Skeletal muscle tissue (tissue), 5 donors: ENCODE results near the gene CENPT. TPM values are rescaled to one million over a fixed set of nuclear protein-coding genes. Genes with fewer than 3 reads are reported as not detected.
A peak's percentile ranks its signal among the peaks of the same experiment; 100 is the strongest.

ENCODE experiments used
- H3K27ac ChIP-seq: one replicate; pipeline ENCODE4 v1.7.0; 2013; ENCODE audit warnings: mild to moderate bottlenecking, low read depth, low read length, inconsistent platforms
- H3K27me3 ChIP-seq, 3 donors: one replicate each; pipeline ENCODE4 v1.7.0; 2013; ENCODE audit warnings: low read length in 3 of 3; ENCODE audit not compliant: control insufficient read depth in 3 of 3, insufficient read depth in 3 of 3
- H3K36me3 ChIP-seq, 3 donors: one replicate each; pipeline ENCODE4 v1.7.0; 2013; ENCODE audit warnings: low read length in 3 of 3; ENCODE audit not compliant: control insufficient read depth in 3 of 3, insufficient read depth in 3 of 3
- H3K4me1 ChIP-seq, 3 donors: one replicate each; pipeline ENCODE4 v1.7.0; 2013; ENCODE audit warnings: low read length in 3 of 3, mild to moderate bottlenecking in 3 of 3; ENCODE audit not compliant: control insufficient read depth in 3 of 3, insufficient read depth in 3 of 3
- H3K4me3 ChIP-seq, 3 donors: one replicate each; pipeline ENCODE4 v1.7.0; 2013; ENCODE audit warnings: low read length in 3 of 3
- H3K9ac ChIP-seq, 3 donors: one replicate each; pipeline ENCODE4 v1.7.0; 2013; ENCODE audit warnings: low read length in 3 of 3, mild to moderate bottlenecking in 3 of 3, moderate library complexity in 2 of 3, low read depth in 1 of 3
- H3K9me3 ChIP-seq, 3 donors: one replicate each; pipeline ENCODE4 v1.7.0; 2013; ENCODE audit warnings: low read length in 3 of 3; ENCODE audit not compliant: control insufficient read depth in 3 of 3
- small RNA-seq: library from RNA; depleted of rRNA; stranded (forward); fragments of <200 nt; gene quantifications from one replicate; pipeline ENCODE3, GENCODE V24; 2014
- total RNA-seq: library from RNA; depleted of rRNA; stranded (reverse); fragments of >200 nt; gene quantifications from one replicate; pipeline ENCODE4 v1.2.3, GENCODE V29; 2014
- donor health status: Osteomylitis.

CENPT gene
- total RNA-seq, 1 donor from 2014 or later: 14.6 TPM

DNA sequence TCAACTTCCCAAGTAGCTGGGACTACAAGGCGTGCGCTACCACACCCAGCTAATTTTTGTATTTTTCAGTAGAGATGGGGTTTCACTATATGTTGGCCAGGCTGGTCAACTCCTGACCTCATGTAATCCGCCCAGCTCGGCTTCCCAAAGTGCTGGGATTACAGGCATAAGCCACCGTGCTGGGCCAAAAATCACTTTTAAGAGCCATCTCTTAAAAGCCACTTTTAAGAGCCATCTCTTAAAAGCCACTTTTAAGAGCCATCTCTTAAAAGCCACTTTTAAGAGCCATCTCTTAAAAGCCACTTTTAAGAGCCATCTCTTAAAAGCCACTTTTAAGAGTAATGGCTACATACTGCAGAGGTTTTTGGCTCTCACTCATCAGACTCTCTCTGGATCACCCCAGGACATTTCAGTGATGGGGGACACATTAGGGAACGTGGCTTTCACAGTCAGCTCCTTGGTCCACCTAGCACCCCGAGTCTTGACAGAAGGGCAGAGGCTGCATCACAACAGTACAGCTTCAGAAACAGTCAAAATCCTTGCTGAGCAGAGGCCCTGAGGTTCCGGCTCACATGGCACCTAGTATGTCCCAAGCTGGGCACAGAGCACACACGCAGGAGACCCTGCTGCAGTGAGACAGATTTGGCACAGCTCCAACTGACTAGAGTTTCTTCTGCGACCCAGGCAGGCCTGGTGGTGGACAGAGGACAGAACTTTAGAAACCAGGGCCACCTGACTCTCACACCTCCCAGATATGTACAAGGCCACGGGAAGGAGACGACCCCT, 64.7 kb downstream of the CENPT start:
- no peaks in the 10 kb centered on the region for H3K9me3 ChIP-seq
- peak overlapping the region in 1 of 3 donors; percentile 33 for H3K9ac ChIP-seq
- no peaks in the 10 kb centered on the region for H3K27me3 ChIP-seq
- no peaks in the 10 kb centered on the region for H3K36me3 ChIP-seq
- H3K27ac ChIP-seq: no peak overlapping the region
- no peak overlapping the region for H3K4me3 ChIP-seq
- peaks cover 14 to 30% (median 30%) of the 10 kb centered on the region in 3 donors for H3K4me1 ChIP-seq

- no peaks in the 10 kb centered on the region for H3K9me3 ChIP-seq
- no peak overlapping the region for H3K9ac ChIP-seq
- H3K4me1 ChIP-seq: peaks cover 14 to 30% (median 30%) of the 10 kb centered on the region in 3 donors
- no peaks in the 10 kb centered on the region for H3K27me3 ChIP-seq
- H3K27ac ChIP-seq: no peak overlapping the region
- H3K36me3 ChIP-seq: no peaks in the 10 kb centered on the region
- H3K4me3 ChIP-seq: no peak overlapping the region
Measured at GRCh38 chr16:67781565-67781921, 66.0 kb downstream of the CENPT start.

DNA sequence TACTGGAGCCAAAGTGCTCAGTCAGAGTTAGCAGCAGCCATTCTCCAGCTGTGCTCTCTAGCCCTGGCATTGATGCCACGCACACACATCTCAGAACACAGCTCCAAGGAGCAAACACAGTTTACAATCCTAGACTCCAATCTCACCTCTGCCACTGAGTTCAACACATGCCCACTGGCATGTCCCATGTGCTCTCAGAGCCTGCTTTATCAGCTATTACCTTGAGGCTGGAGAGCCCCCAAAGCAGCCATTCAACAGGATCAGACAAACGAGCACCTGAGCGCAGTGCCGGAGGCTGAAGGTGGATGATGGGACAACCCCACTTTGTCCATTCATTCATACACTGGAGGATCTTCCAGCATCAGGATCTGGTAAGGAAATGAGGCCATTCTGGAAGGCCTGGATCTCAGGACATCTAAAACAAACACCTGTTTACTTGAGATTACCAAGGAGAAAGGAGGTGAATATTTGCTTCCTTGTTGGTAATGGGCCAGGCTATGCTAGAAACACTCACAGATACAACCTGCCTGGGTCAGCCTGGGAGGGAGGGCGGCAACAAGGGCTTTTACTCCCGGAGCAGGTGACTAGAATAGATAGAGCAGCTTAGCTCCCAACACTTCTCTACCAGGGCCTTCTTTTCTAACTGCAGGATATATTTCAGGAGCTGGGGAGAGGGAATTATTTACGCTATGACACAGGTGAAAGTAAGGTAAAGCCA, 66.5 kb downstream of the CENPT start:
- H3K9me3 ChIP-seq: no peaks in the 10 kb centered on the region
- H3K9ac ChIP-seq: no peak overlapping the region
- H3K27ac ChIP-seq: no peak overlapping the region
- H3K27me3 ChIP-seq: no peaks in the 10 kb centered on the region
- peaks cover 14 to 30% (median 30%) of the 10 kb centered on the region in 3 donors for H3K4me1 ChIP-seq
- H3K4me3 ChIP-seq: no peak overlapping the region
- H3K36me3 ChIP-seq: no peaks in the 10 kb centered on the region

GRCh38 chr16:67779256-67780014, 68.1 kb downstream of the CENPT start:
- Histone ChIP-seq H3K4me3 (no peak overlapping the region), H3K27ac (no peak overlapping the region), H3K9ac (no peak overlapping the region), H3K9me3 (no peaks in the 10 kb centered on the region), H3K36me3 (no peaks in the 10 kb centered on the region), H3K27me3 (no peaks in the 10 kb centered on the region), H3K4me1 (peaks cover 18 to 33% (median 32%) of the 10 kb centered on the region in 3 donors)

Small RNA genes lying within 50 kb of the gene (small RNA-seq; reads per million reads assigned to genes)
- gene AC040162.2 (not detected), gene NRN1L (not detected)

Other genes starting within 250 kb of the CENPT start
- gene CARMIL2, start 202.5 kb downstream of the CENPT start, total RNA-seq: not detected
- 10.4 TPM for gene ACD, start 187.4 kb downstream of the CENPT start, total RNA-seq
- gene PARD6A, start 186.7 kb downstream of the CENPT start, total RNA-seq: 0.52 TPM
- 5.2 TPM for gene ENKD1, start 180.9 kb downstream of the CENPT start, total RNA-seq
- 3.1 TPM for gene C16orf86, start 180.9 kb downstream of the CENPT start, total RNA-seq
- gene GFOD2, start 128.4 kb downstream of the CENPT start, total RNA-seq: 12.5 TPM
- gene RANBP10, start 41.1 kb downstream of the CENPT start, total RNA-seq: 4.7 TPM
- gene TSNAXIP1, start 40.8 kb downstream of the CENPT start, total RNA-seq: 0.52 TPM
- 35.5 TPM for gene THAP11, start 5.4 kb downstream of the CENPT start, total RNA-seq
- gene NUTF2, start 760 bp downstream of the CENPT start, total RNA-seq: 94.5 TPM
- gene EDC4, start 25.4 kb upstream of the CENPT start, total RNA-seq: 66.3 TPM
- gene NRN1L, start 37.2 kb upstream of the CENPT start, total RNA-seq: 1.0 TPM
- 9.9 TPM for gene PSKH1, start 45.6 kb upstream of the CENPT start, total RNA-seq
- gene CTRL, start 84.2 kb upstream of the CENPT start, total RNA-seq: 1.0 TPM
- 28.7 TPM for gene PSMB10, start 89.2 kb upstream of the CENPT start, total RNA-seq
- 4.2 TPM for gene LCAT, start 96.4 kb upstream of the CENPT start, total RNA-seq
- gene SLC12A4, start 120.9 kb upstream of the CENPT start, total RNA-seq: 27.1 TPM
- gene DPEP3, start 132.8 kb upstream of the CENPT start, total RNA-seq: not detected
- gene DPEP2, start 151.8 kb upstream of the CENPT start, total RNA-seq: 1.0 TPM
- gene DPEP2NB, start 168.2 kb upstream of the CENPT start, total RNA-seq: not detected
- 14.1 TPM for gene DDX28, start 175.5 kb upstream of the CENPT start, total RNA-seq
- gene DUS2, start 175.6 kb upstream of the CENPT start, total RNA-seq: 15.1 TPM
- 29.2 TPM for gene NFATC3, start 237.7 kb upstream of the CENPT start, total RNA-seq